ENCODE results near the gene ATG9B. TPM values are rescaled to one million over a fixed set of nuclear protein-coding genes. Genes with fewer than 3 reads are reported as not detected.
A peak's percentile ranks its signal among the peaks of the same experiment; 100 is the strongest.
"Not testable (repeated sequence)": the region's sequence is repeated elsewhere in the genome, so short reads cannot be mapped to it uniquely, and the experiment has no call there.

The ATG9B gene
- total RNA-seq, 1 experiment from 2014 or later = 2.1 TPM

GRCh38 chr7:151028131-151028947 lies 4.0 kb upstream of the ATG9B start, which contains the start of gene ABCB8 (continued):
- TF ChIP-seq ZBTB33 (IDR thresholded peaks at IDR 0.05; ENCODE audit: extremely low read depth, insufficient replicate concordance, low read length) (no peak), RAD21 (IDR thresholded peaks at IDR 0.05; ENCODE audit: low read depth) (no peak)

- peak; percentile 1 for ATAC-seq
- H3K79me2 ChIP-seq (ENCODE audit: insufficient read depth, low read length); H3K27me3 ChIP-seq (ENCODE audit: insufficient read depth, low read length); DNase-seq (ENCODE audit: low read depth, low spot score); H3K36me3 ChIP-seq (ENCODE audit: control insufficient read depth in 1 of 2, insufficient read depth in 2 of 2, low read length in 2 of 2); H3K9me3 ChIP-seq (ENCODE audit: control insufficient read depth in 1 of 2, insufficient read depth in 1 of 2, low read depth in 1 of 2, low read length in 2 of 2); H3K9me2 ChIP-seq (ENCODE audit: insufficient read depth); H4K20me1 ChIP-seq (ENCODE audit: insufficient read depth); H2AFZ ChIP-seq (ENCODE audit: low read depth, low read length, poor library complexity, severe bottlenecking): not testable (repeated sequence)
- Histone ChIP-seq H3K4me2 (ENCODE audit: low read length) (peak overlapping the region; percentile 80), H3K27ac (ENCODE audit: low read depth, low read length) (peak overlapping the region; percentile 26), H3K9ac (ENCODE audit: low read length) (peak overlapping the region; percentile 77), H3K4me1 (ENCODE audit: control insufficient read depth in 1 of 2, insufficient read depth in 2 of 2, low read length in 2 of 2) (peaks cover 6 to 56% of the 10 kb centered on the region in 2 experiments), H3K4me3 (replicated peaks in 1 of 2; ENCODE audit: low read depth in 1 of 2, low read length in 2 of 2) (peak overlapping the region; percentile 13 to 72)
- intact Hi-C loops (cut with micrococcal nuclease) = loop anchor here (1.0 to 5.0 kb wide), 2 partner anchors 31 to 85 kb away; no protein-coding TSS in a partner anchor
- TSS peak; percentile 74 for BruUV-seq (replicated peaks)
- ChIA-PET CTCF (interaction anchor here (0.9 to 1.6 kb wide), 10 partner anchors 8 to 151 kb away, joined by 4 to 33 read pairs (median 6); partner anchors contain the start of gene NOS3), POLR2A (interaction anchor here (0.8 to 2.0 kb wide), 10 partner anchors 9 to 200 kb away, joined by 3 to 11 read pairs (median 4); partner anchors contain the start of gene ABCF2), RAD21 (ENCODE audit: low non-redundant PET in 1 of 2, low total read pairs in 2 of 2, uncharacterized antibody in 2 of 2, unreplicated experiment in 2 of 2) (interaction anchor here in 1 of 2 experiments (0.7 to 1.2 kb wide), 3 partner anchors 35 to 62 kb away, joined by 3 to 4 read pairs (median 3); no protein-coding TSS in a partner anchor)
These were observed 3.4 kb upstream of the ATG9B start for GRCh38 chr7:151027728-151028130.

GRCh38 chr7:151026771-151027727 lies 2.8 kb upstream of the ATG9B start:
- POLR2A ChIA-PET = interaction anchor here (0.8 to 2.0 kb wide), 8 partner anchors 8 to 200 kb away, joined by 3 to 11 read pairs (median 4); partner anchors contain the start of gene ABCF2
- DNase-seq (ENCODE audit: low read depth, low spot score); H3K9me2 ChIP-seq (ENCODE audit: insufficient read depth); H3K36me3 ChIP-seq (ENCODE audit: control insufficient read depth in 1 of 2, insufficient read depth in 2 of 2, low read length in 2 of 2); H3K9me3 ChIP-seq (ENCODE audit: control insufficient read depth in 1 of 2, insufficient read depth in 1 of 2, low read depth in 1 of 2, low read length in 2 of 2); BruUV-seq (replicated peaks); H4K20me1 ChIP-seq (ENCODE audit: insufficient read depth); H3K27me3 ChIP-seq (ENCODE audit: insufficient read depth, low read length); H3K27ac ChIP-seq (ENCODE audit: low read depth, low read length); H3K79me2 ChIP-seq (ENCODE audit: insufficient read depth, low read length); ATAC-seq: not testable (repeated sequence)
- CTCF ChIA-PET = interaction anchor here (1.5 kb wide), 2 partner anchors 8 to 36 kb away, joined by 6 to 33 read pairs; partner anchors contain the start of gene NOS3
- H3K4me2 ChIP-seq (ENCODE audit: low read length) = peak overlapping the region; percentile 80
- RAD21 ChIA-PET (ENCODE audit: low non-redundant PET in 1 of 2, low total read pairs in 2 of 2, uncharacterized antibody in 2 of 2, unreplicated experiment in 2 of 2) = interaction anchor here in 1 of 2 experiments (1.2 kb wide), 1 partner anchor 62 kb away, joined by 4 read pairs; no protein-coding TSS in a partner anchor
- H3K9ac ChIP-seq (ENCODE audit: low read length) = peak overlapping the region; percentile 77; the same call in 1 of the 2 replicates
- peak overlapping the region; percentile 2 for H2AFZ ChIP-seq (ENCODE audit: low read depth, low read length, poor library complexity, severe bottlenecking)
- intact Hi-C loops (cut with micrococcal nuclease) = loop anchor here (5.0 kb wide), 1 partner anchor 85 kb away; no protein-coding TSS in a partner anchor
- peak overlapping the region in 1 of 2 experiments; percentile 72; a peak in 1 of 4 replicates for H3K4me3 ChIP-seq (replicated peaks in 1 of 2; ENCODE audit: low read depth in 1 of 2, low read length in 2 of 2)
- peaks cover 6 to 54% of the 10 kb centered on the region in 2 experiments for H3K4me1 ChIP-seq (ENCODE audit: control insufficient read depth in 1 of 2, insufficient read depth in 2 of 2, low read length in 2 of 2)
